ENCODE measurements around the gene TMEM183A.

- TF ChIP-seq CTCF (IDR thresholded peaks at IDR 0.05) = no peak
- TF ChIP-seq EP300 (IDR thresholded peaks at IDR 0.05) = no peak
- no peak for TF ChIP-seq POLR2A (IDR thresholded peaks at IDR 0.05)
These were observed 65.7 kb downstream of the TMEM183A start for GRCh38 chr1:203072911-203073310.

Measured in sigmoid colon (tissue), 4 donors.